OCI-LY7 (cell line): ENCODE data around the gene SNCAIP.
"Not testable (repeated sequence)": the region's sequence is repeated elsewhere in the genome, so short reads cannot be mapped to it uniquely, and the experiment has no call there.

ENCODE experiments used
- EZH2phosphoT487 ChIP-seq: fragments of 200-600 bp; sonication (generic); IDR thresholded peaks from 2 replicates; pipeline ENCODE4 v1.6.1; 2018; ENCODE audit warnings: low read depth, borderline replicate concordance, mild to moderate bottlenecking, mixed run types, antibody characterized with exemption, low read length, moderate library complexity, mixed read lengths
- TF ChIP-seq, protein P1 (sequence below): fragments of 200-600 bp; sonication (generic); conservative IDR thresholded peaks from 2 replicates; pipeline ENCODE4 v1.5.1; 2014; ENCODE audit warnings: mild to moderate bottlenecking, antibody characterized with exemption, low read length, moderate library complexity, mixed read lengths

DNA sequence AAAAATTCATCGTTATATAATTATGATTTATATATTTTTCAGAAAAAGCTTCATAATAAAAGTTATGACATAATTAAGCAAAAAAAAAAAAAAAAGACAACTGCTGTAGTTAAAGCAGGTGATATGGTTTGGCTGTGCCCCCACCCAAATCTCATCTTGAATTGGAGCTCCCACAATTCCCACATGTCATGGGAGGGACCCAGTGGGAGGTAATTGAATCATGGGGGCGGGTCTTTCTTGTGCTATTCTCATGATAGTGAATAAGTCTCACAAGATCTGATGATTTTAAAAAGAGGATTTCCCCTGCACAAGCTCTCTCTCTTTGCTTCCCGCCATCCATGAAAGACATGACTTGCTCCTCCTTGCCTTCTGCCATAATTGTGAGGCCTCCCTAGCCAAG lies 41.3 kb downstream of the SNCAIP start:
- TF ChIP-seq, protein P1, sequence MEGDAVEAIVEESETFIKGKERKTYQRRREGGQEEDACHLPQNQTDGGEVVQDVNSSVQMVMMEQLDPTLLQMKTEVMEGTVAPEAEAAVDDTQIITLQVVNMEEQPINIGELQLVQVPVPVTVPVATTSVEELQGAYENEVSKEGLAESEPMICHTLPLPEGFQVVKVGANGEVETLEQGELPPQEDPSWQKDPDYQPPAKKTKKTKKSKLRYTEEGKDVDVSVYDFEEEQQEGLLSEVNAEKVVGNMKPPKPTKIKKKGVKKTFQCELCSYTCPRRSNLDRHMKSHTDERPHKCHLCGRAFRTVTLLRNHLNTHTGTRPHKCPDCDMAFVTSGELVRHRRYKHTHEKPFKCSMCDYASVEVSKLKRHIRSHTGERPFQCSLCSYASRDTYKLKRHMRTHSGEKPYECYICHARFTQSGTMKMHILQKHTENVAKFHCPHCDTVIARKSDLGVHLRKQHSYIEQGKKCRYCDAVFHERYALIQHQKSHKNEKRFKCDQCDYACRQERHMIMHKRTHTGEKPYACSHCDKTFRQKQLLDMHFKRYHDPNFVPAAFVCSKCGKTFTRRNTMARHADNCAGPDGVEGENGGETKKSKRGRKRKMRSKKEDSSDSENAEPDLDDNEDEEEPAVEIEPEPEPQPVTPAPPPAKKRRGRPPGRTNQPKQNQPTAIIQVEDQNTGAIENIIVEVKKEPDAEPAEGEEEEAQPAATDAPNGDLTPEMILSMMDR, result not testable (repeated sequence)
- TF ChIP-seq EZH2phosphoT487, result not testable (repeated sequence)
